Panc1 (cell line): Measurements from ENCODE around the gene LGALSL.

ENCODE experiments used
- CTCF ChIP-seq: fragments of 450-650 bp; IDR thresholded peaks from 2 replicates; pipeline ENCODE4 v1.5.1; 2017; ENCODE audit warnings: mild to moderate bottlenecking
- POLR2AphosphoS5 ChIP-seq: IDR thresholded peaks from 2 replicates; pipeline ENCODE4 v1.6.1; 2012; ENCODE audit warnings: mild to moderate bottlenecking, low read depth, low read length, moderate library complexity
- REST ChIP-seq, 2 experiments: IDR thresholded peaks; 2 replicates each; pipeline ENCODE4 v1.6.1; 2011 to 2012; ENCODE audit warnings: low read depth in 2 of 2, control low read depth in 1 of 2, low read length in 1 of 2, mild to moderate bottlenecking in 1 of 2, moderate library complexity in 1 of 2; ENCODE audit not compliant: insufficient read depth in 1 of 2
- SIN3A ChIP-seq: IDR thresholded peaks from 2 replicates; pipeline ENCODE4 v1.6.1; 2012; ENCODE audit warnings: low read depth, mild to moderate bottlenecking, low read length, moderate library complexity, borderline replicate concordance; ENCODE audit not compliant: insufficient read depth

GRCh38 chr2:64461271-64462058 is 7.5 kb downstream of the LGALSL start:
- TF ChIP-seq CTCF (no peak), SIN3A (no peak), POLR2AphosphoS5 (no peak), REST (IDR thresholded peaks at IDR 0.05; ENCODE audit: insufficient read depth in 1 of 2, low read depth in 2 of 2, low read length in 1 of 2) (no peak)
